Coronary artery (tissue), 2 donors: ENCODE data around the gene AIF1.

Experiments
- DNase-seq: peaks from one replicate; pipeline ENCODE4 v3.0.0-alpha.2; 2017; ENCODE audit warnings: low spot score
- H3K27ac ChIP-seq, 2 donors: fragments of 200-600 bp; sonication (generic); one replicate each; pipeline ENCODE4 v1.5.1; 2016 to 2019
- H3K4me3 ChIP-seq: fragments of 200-600 bp; sonication (generic); 2 replicates; pipeline ENCODE4 v1.5.1; 2016; ENCODE audit warnings: mild to moderate bottlenecking, moderate library complexity
- CTCF ChIP-seq: fragments of 200-600 bp; sonication (generic); IDR thresholded peaks from one replicate; pipeline ENCODE4 v1.5.1; 2019; ENCODE audit warnings: antibody characterized with exemption

AIF1 gene

GRCh38 chr6:31592396-31592771 is 22.6 kb upstream of the AIF1 start:
- no peak for DNase-seq
- Histone ChIP-seq H3K27ac (no peak overlapping the region), H3K4me3 (no peak overlapping the region)
- TF ChIP-seq CTCF = no peak

GRCh38 chr6:31597006-31597405 is 18.0 kb upstream of the AIF1 start:
- H3K4me3 ChIP-seq = no peak overlapping the region
- no peak overlapping the region for H3K27ac ChIP-seq
- no peak for TF ChIP-seq CTCF
- DNase-seq = no peak

- DNase-seq = no peak
- TF ChIP-seq CTCF = no peak
- H3K4me3 ChIP-seq = no peak overlapping the region
- H3K27ac ChIP-seq = no peak overlapping the region
Observed at GRCh38 chr6:31607317-31607716, 7.7 kb upstream of the AIF1 start.

- H3K27ac ChIP-seq = no peak overlapping the region
- DNase-seq = no peak
- TF ChIP-seq CTCF = no peak
- no peak overlapping the region for H3K4me3 ChIP-seq
Observed at GRCh38 chr6:31609519-31610406, 5.3 kb upstream of the AIF1 start.

GRCh38 chr6:31610968-31611367 is 4.1 kb upstream of the AIF1 start:
- H3K27ac ChIP-seq = no peak overlapping the region
- no peak overlapping the region for H3K4me3 ChIP-seq
- DNase-seq = no peak
- TF ChIP-seq CTCF = no peak

- Histone ChIP-seq H3K4me3 (no peak overlapping the region), H3K27ac (no peak overlapping the region)
- no peak for DNase-seq
- no peak for TF ChIP-seq CTCF
Observed at GRCh38 chr6:31614075-31614619, 887 bp upstream of the AIF1 start.

- DNase-seq = no peak
- Histone ChIP-seq H3K27ac (peak overlapping the region in 1 of 2 donors; percentile 74), H3K4me3 (peak overlapping the region; percentile 54)
- no peak for TF ChIP-seq CTCF
Observed at GRCh38 chr6:31615748-31616147, 714 bp downstream of the AIF1 start.
